ENCODE measurements around the gene UGP2. TPM values are rescaled to one million over a fixed set of nuclear protein-coding genes. Genes with fewer than 3 reads are reported as not detected.

UGP2 gene
- total and polyA plus RNA-seq, 2 donors (not counting 3 experiments of a cell fraction or from before 2014, with no cell fraction given) = 14.2 to 57.7 TPM

DNA sequence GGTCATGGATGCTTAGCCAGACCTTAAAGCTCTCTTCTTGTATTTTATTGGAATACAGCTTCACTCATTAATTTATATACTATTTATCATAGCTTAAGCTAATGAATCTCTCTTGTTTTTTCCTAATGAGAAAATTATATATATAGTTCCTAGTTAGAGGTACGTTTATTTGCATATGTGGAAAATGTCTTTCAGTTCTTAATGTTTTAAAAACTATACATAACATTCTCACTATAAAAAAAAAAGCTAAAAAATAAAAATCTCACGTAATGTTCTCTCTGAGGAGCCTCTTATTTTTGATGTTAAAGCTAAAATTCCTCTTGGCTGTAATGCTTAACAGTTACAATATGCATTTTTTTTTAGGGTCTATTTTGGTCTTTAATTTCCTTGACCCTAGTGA is 16.6 kb downstream of the UGP2 start:
- BruUV-seq (replicated peaks) = no TSS peak
- Histone ChIP-seq H4K20me1 (replicated peaks; ENCODE audit: control insufficient read depth, extremely low read depth, insufficient read depth, low read length) (no peaks in the 10 kb centered on the region), H3K9me3 (replicated peaks; ENCODE audit: control insufficient read depth, insufficient read depth, low read length) (no peaks in the 10 kb centered on the region), H3K79me2 (ENCODE audit: control insufficient read depth, insufficient read depth, low read length) (peaks cover 21% of the 10 kb centered on the region), H3K4me2 (ENCODE audit: insufficient read depth, low read length) (no peak overlapping the region), H3K9me1 (replicated peaks; ENCODE audit: control insufficient read depth, extremely low read depth, insufficient read depth, low read length) (no peaks in the 10 kb centered on the region), H3K27ac (ENCODE audit: insufficient read depth, low read depth, low read length) (no peak overlapping the region), H3K36me3 (ENCODE audit: control insufficient read depth in 2 of 2, extremely low read depth in 1 of 2, insufficient read depth in 2 of 2, low read length in 2 of 2) (peaks cover 3 to 9% of the 10 kb centered on the region in 2 experiments), H3K4me3 (replicated peaks in 1 of 3; ENCODE audit: insufficient read depth in 1 of 3, low read depth in 1 of 3, low read length in 3 of 3) (no peak overlapping the region), H3K4me1 (ENCODE audit: control insufficient read depth, extremely low read depth, insufficient read depth, low read length) (no peaks in the 10 kb centered on the region), H3K27me3 (ENCODE audit: control insufficient read depth in 2 of 2, insufficient read depth in 2 of 2, low read length in 2 of 2) (no peaks in the 10 kb centered on the region), H2AFZ (ENCODE audit: low read depth, low read length) (no peak overlapping the region), H3K9ac (replicated peaks; ENCODE audit: extremely low read depth, insufficient read depth, low read length) (no peak overlapping the region)
- ChIA-PET POLR2A (no interaction called here), CTCF (interaction anchor here (1.1 to 2.9 kb wide), 6 partner anchors 8 to 251 kb away, joined by 3 to 14 read pairs (median 6); partner anchors contain the start of gene UGP2)
- no peak for TF ChIP-seq EZH2 (IDR thresholded peaks at IDR 0.05; ENCODE audit: borderline replicate concordance, low read depth, low read length, severe bottlenecking)
- TF ChIP-seq MAX (IDR thresholded peaks at IDR 0.05; ENCODE audit: insufficient read depth, insufficient read length) = no peak
- no peak for TF ChIP-seq FOS (IDR thresholded peaks at IDR 0.05; ENCODE audit: borderline replicate concordance, insufficient read depth, low read length)
- no peak for TF ChIP-seq POLR2AphosphoS5 (IDR thresholded peaks at IDR 0.05; ENCODE audit: insufficient read depth, low read depth, low read length)
- no peak for TF ChIP-seq GATA2 (IDR thresholded peaks at IDR 0.05; ENCODE audit: insufficient read depth, insufficient read length, low read depth, low read length)
- no peak for TF ChIP-seq POLR2A (IDR thresholded peaks at IDR 0.05; ENCODE audit: low read depth, low read length)
- no peak for TF ChIP-seq MYC (IDR thresholded peaks at IDR 0.05; ENCODE audit: low read depth, low read length)
- TF ChIP-seq CTCF (IDR thresholded peaks at IDR 0.05; ENCODE audit: extremely low read depth in 1 of 2, insufficient read depth in 1 of 2, low read depth in 1 of 2, low read length in 2 of 2) = no peak
- TF ChIP-seq JUN (IDR thresholded peaks at IDR 0.05; ENCODE audit: borderline replicate concordance, insufficient read depth, insufficient read length, low read depth) = no peak
- intact Hi-C loops (cut with micrococcal nuclease) (no loop called here), dilution Hi-C loops (cut with MboI; ENCODE audit: extremely low pct_ligation_motif_present, low sequenced_read_pairs) (no loop called here)
- DNase-seq (ENCODE audit: low read depth, low spot score) = no peak
- FAIRE-seq = no peak
